Kidney epithelial cell (primary cell): Measurements from ENCODE around the gene SNX22. TPM values are rescaled to one million over a fixed set of nuclear protein-coding genes. Genes with fewer than 3 reads are reported as not detected.

Experiments used
- DNase-seq: peaks from one replicate; pipeline ENCODE4 v3.0.0-alpha.2; 2010; ENCODE audit warnings: low read depth
- H3K27me3 ChIP-seq: 2 replicates; pipeline ENCODE4 v1.6.0; 2011; ENCODE audit warnings: low read length; ENCODE audit not compliant: control insufficient read depth, insufficient read depth
- H3K36me3 ChIP-seq: 2 replicates; pipeline ENCODE4 v1.5.1; 2011; ENCODE audit warnings: low read length; ENCODE audit not compliant: control insufficient read depth, insufficient read depth
- H3K4me3 ChIP-seq: 2 replicates; pipeline ENCODE4 v1.5.1; 2011; ENCODE audit warnings: low read depth, mild to moderate bottlenecking, control low read depth, low read length
- CTCF ChIP-seq: IDR thresholded peaks from 2 replicates; pipeline ENCODE4 v1.5.1; 2011; ENCODE audit warnings: mild to moderate bottlenecking, moderate library complexity, low read length, control low read depth, inconsistent platforms; ENCODE audit not compliant: insufficient read depth, poor library complexity, severe bottlenecking
- total RNA-seq: library from RNA; depleted of rRNA; stranded (reverse); fragments of >200 nt; gene quantifications from 2 replicates; pipeline ENCODE4 v1.2.3, GENCODE V29; 2015

SNX22 gene
- total RNA-seq, 1 donor from 2014 or later, result 1.0 TPM

- Histone ChIP-seq H3K27me3 (no peaks in the 10 kb centered on the region), H3K4me3 (peak within 1 kb of the TSS; percentile 95), H3K36me3 (peaks cover 4% of the 10 kb centered on the region)
- peak; percentile 45 for TF ChIP-seq CTCF
- peak; percentile 84 for DNase-seq
These were observed 11.5 kb downstream of the SNX22 start, which contains the start of gene PPIB for GRCh38 chr15:64162869-64163658. Gene PPIB (minus strand): TSS chr15:64163022. CDS start chr15:64162986, 36 bp downstream.

GRCh38 chr15:64163659-64164362, 12.3 kb downstream of the SNX22 start:
- no peak for DNase-seq
- H3K36me3 ChIP-seq, result peaks cover 1% of the 10 kb centered on the region
- H3K27me3 ChIP-seq, result no peaks in the 10 kb centered on the region
- peak overlapping the region; percentile 21 for H3K4me3 ChIP-seq
- no peak for TF ChIP-seq CTCF

GRCh38 chr15:64164436-64164835, 12.9 kb downstream of the SNX22 start:
- H3K4me3 ChIP-seq, result no peak overlapping the region
- no peak for DNase-seq
- no peak for TF ChIP-seq CTCF
- H3K36me3 ChIP-seq, result peaks cover 1% of the 10 kb centered on the region
- no peaks in the 10 kb centered on the region for H3K27me3 ChIP-seq

GRCh38 chr15:64166102-64166890, 14.8 kb downstream of the SNX22 start:
- no peak for TF ChIP-seq CTCF
- no peaks in the 10 kb centered on the region for H3K36me3 ChIP-seq
- no peak for DNase-seq
- H3K4me3 ChIP-seq, result no peak overlapping the region
- no peaks in the 10 kb centered on the region for H3K27me3 ChIP-seq

GRCh38 chr15:64180235-64180824, 28.8 kb downstream of the SNX22 start:
- Histone ChIP-seq H3K4me3 (no peak overlapping the region), H3K36me3 (peaks cover 1% of the 10 kb centered on the region), H3K27me3 (no peaks in the 10 kb centered on the region)
- DNase-seq, result no peak
- TF ChIP-seq CTCF, result no peak
